SU-DHL-6 (cell line): Measurements from ENCODE around the gene EMC10.

Experiments used
- H2AFZ ChIP-seq: fragments of 200-600 bp; sonication (generic); 2 replicates; pipeline ENCODE4 v1.6.1; 2014; ENCODE audit warnings: low read depth, mild to moderate bottlenecking, moderate library complexity, mixed read lengths, antibody characterized with exemption, low read length; ENCODE audit not compliant: severe bottlenecking
- H3F3A ChIP-seq: fragments of 200-600 bp; shearing (Covaris generic); 2 replicates; pipeline ENCODE4 v1.6.0; 2016; ENCODE audit warnings: antibody characterized with exemption, mild to moderate bottlenecking; ENCODE audit not compliant: insufficient read depth
- H3K27ac ChIP-seq: fragments of 200-600 bp; sonication (generic); 2 replicates; pipeline ENCODE4 v1.5.1; 2016; ENCODE audit warnings: low read depth, mild to moderate bottlenecking, low read length, moderate library complexity, mixed read lengths
- H3K27me3 ChIP-seq: fragments of 200-600 bp; sonication (generic), shearing (Covaris generic); 2 replicates; pipeline ENCODE4 v1.6.0; 2014; ENCODE audit warnings: mild to moderate bottlenecking, low read length
- H3K36me3 ChIP-seq: fragments of 200-600 bp; sonication (generic); 2 replicates; pipeline ENCODE4 v1.6.1; 2014; ENCODE audit warnings: mild to moderate bottlenecking, low read length, mixed read lengths
- H3K4me2 ChIP-seq: fragments of 300-600, 200-600 bp; shearing (Covaris generic), sonication (generic); 2 replicates; pipeline ENCODE4 v1.6.0; 2014; ENCODE audit warnings: low read length, low read depth, mild to moderate bottlenecking; ENCODE audit not compliant: poor library complexity, severe bottlenecking
- H3K4me3 ChIP-seq: fragments of 200-600 bp; sonication (generic); 2 replicates; pipeline ENCODE4 v1.5.1; 2014; ENCODE audit warnings: antibody characterized with exemption, low read length, mild to moderate bottlenecking, mixed read lengths; ENCODE audit not compliant: insufficient read depth, poor library complexity, severe bottlenecking
- H3K79me2 ChIP-seq: fragments of 200-600 bp; sonication (generic); 2 replicates; pipeline ENCODE4 v1.6.1; 2014; ENCODE audit warnings: mild to moderate bottlenecking, low read length, moderate library complexity; ENCODE audit not compliant: insufficient read depth
- H3K9ac ChIP-seq: fragments of 200-600 bp; sonication (generic); 2 replicates; pipeline ENCODE4 v1.7.0; 2014; ENCODE audit warnings: mild to moderate bottlenecking, low read length
- H3K9me2 ChIP-seq: fragments of 200-600 bp; sonication (generic); replicated peaks from 2 replicates; pipeline ENCODE4 v1.6.1; 2014; ENCODE audit warnings: low read length; ENCODE audit not compliant: insufficient read depth
- H3K9me3 ChIP-seq: fragments of 200-600 bp; sonication (generic); 2 replicates; pipeline ENCODE4 v1.6.1; 2014; ENCODE audit warnings: low read length, mixed read lengths; ENCODE audit not compliant: insufficient read depth
- H4K20me1 ChIP-seq: fragments of 200-600 bp; sonication (generic); 2 replicates; pipeline ENCODE4 v1.6.1; 2014; ENCODE audit warnings: low read depth, mild to moderate bottlenecking, antibody characterized with exemption, low read length, moderate library complexity, mixed read lengths
- CTCF ChIP-seq: fragments of 200-600 bp; sonication (generic); IDR thresholded peaks from one replicate; pipeline ENCODE4 v1.5.1; 2017; ENCODE audit warnings: antibody characterized with exemption, mild to moderate bottlenecking, low read length, moderate library complexity; ENCODE audit not compliant: insufficient read depth, poor library complexity, severe bottlenecking
- EZH2phosphoT487 ChIP-seq: fragments of 200-600 bp; sonication (generic), shearing (Covaris generic); conservative IDR thresholded peaks from 2 replicates; pipeline ENCODE4 v1.6.1; 2018; ENCODE audit warnings: mild to moderate bottlenecking, antibody characterized with exemption, low read length, moderate library complexity, mixed read lengths

The EMC10 gene

GRCh38 chr19:50480281-50481111 is 4.2 kb downstream of the EMC10 start:
- Histone ChIP-seq H2AFZ (no peak overlapping the region), H3K9me2 (no peaks in the 10 kb centered on the region), H3F3A (no peaks in the 10 kb centered on the region), H4K20me1 (no peaks in the 10 kb centered on the region), H3K27ac (no peak overlapping the region), H3K9me3 (peaks cover 12% of the 10 kb centered on the region; the same call in 1 of the 2 replicates), H3K36me3 (peaks cover 8% of the 10 kb centered on the region; the same call in 1 of the 2 replicates), H3K4me2 (no peak overlapping the region), H3K79me2 (peaks cover 21% of the 10 kb centered on the region), H3K9ac (no peak overlapping the region), H3K27me3 (no peaks in the 10 kb centered on the region), H3K4me3 (no peak overlapping the region)
- no peak for TF ChIP-seq EZH2phosphoT487
- no peak for TF ChIP-seq CTCF

DNA sequence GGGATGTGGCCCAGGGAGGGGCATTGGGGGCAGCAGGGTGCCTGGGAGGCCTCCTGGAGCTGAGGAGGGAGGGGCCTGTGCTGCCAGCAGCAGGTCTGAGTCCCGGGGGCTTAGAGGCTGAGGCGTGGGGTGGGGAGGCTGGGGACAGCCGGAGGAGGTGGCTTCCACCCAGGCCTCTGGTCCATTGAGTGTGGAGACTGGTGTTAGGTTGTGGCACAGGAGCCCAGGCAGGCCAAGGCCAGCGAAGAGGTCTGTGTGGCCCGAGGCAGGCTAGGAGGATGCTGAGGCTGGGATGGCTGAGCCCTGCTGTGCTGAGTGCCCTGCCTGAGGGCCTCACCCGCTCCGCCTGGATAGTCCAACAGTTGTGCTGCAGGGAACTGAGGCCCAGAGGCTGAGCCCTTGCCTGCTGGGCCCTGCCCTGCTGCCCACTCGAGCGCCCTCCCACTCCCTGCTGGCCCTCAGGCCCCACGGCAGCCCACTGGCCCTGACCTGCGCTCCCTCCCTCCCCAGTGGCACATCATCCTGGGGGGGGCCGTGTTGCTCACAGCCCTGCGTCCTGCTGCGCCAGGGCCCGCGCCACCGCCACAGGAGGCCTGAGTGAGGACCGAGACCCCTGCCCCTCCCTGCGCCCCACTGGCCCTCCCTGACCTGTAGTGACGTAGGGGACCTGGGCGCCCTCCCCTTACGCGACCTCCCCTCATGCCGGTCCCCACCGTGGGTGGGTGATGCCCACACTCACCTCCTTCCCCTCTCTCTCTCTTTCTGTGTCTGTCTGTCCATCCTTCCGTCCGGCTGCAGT is 5.2 kb downstream of the EMC10 start:
- Histone ChIP-seq H3K27me3 (no peaks in the 10 kb centered on the region), H4K20me1 (no peaks in the 10 kb centered on the region), H3K9ac (no peak overlapping the region), H3K27ac (no peak overlapping the region), H3K4me3 (no peak overlapping the region), H3K9me3 (peaks cover 16% of the 10 kb centered on the region; the same call in 1 of the 2 replicates), H3K9me2 (no peaks in the 10 kb centered on the region), H3K36me3 (peaks cover 9% of the 10 kb centered on the region; the same call in 1 of the 2 replicates), H2AFZ (no peak overlapping the region), H3K79me2 (peaks cover 21% of the 10 kb centered on the region), H3K4me2 (no peak overlapping the region), H3F3A (no peaks in the 10 kb centered on the region)
- TF ChIP-seq CTCF, result no peak
- no peak for TF ChIP-seq EZH2phosphoT487

DNA sequence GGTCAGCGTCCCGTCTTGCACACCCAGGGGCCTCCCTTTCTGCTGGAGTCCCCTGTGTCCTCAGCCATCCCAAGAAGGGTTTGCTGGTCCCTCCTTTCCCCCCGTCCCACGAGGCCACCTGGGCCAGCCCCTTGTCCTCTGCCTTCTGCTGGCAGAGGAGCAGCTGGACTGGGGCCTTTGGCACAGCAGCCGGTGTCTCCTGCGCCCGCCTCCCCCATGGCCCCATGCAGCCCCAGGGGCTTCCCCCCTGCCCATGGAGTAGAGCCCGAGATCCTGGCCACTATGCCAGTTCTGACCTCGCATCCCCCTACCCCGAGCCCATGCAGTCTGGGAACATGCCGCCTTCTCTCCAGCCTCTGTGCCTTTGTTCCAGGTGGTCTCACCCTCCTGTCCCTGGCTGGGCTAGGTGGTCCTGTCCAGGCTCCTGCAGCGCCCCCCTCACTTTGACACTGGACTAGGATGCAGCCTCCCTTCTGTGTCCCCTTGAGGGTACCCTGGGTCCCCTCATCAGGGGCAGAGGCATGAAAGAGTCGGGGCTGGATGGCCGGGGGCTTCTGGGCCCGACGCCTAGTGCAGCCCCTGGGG is 6.1 kb downstream of the EMC10 start:
- no peak overlapping the region for H3K4me2 ChIP-seq
- no peak overlapping the region for H2AFZ ChIP-seq
- no peaks in the 10 kb centered on the region for H3F3A ChIP-seq
- H3K9me2 ChIP-seq, result no peaks in the 10 kb centered on the region
- no peaks in the 10 kb centered on the region for H4K20me1 ChIP-seq
- peaks cover 12% of the 10 kb centered on the region; the same call in 1 of the 2 replicates for H3K36me3 ChIP-seq
- TF ChIP-seq EZH2phosphoT487, result no peak
- H3K9me3 ChIP-seq, result peaks cover 19% of the 10 kb centered on the region; the same call in 1 of the 2 replicates
- no peaks in the 10 kb centered on the region for H3K27me3 ChIP-seq
- peaks cover 13% of the 10 kb centered on the region for H3K79me2 ChIP-seq
- no peak overlapping the region for H3K4me3 ChIP-seq
- H3K27ac ChIP-seq, result no peak overlapping the region
- no peak overlapping the region for H3K9ac ChIP-seq
